ENCODE results near the gene DPP6. TPM values are rescaled to one million over a fixed set of nuclear protein-coding genes. Genes with fewer than 3 reads are reported as not detected.

DPP6 gene
- total RNA-seq, 2 donors from 2014 or later: 0.05 to 38.7 TPM

- H3K4me3 ChIP-seq: no peak overlapping the region
- no peak overlapping the region for H3K27ac ChIP-seq
- no peaks in the 10 kb centered on the region for H3K9me3 ChIP-seq
- 87% methylated on average over 18 of the region's 18 CpGs for WGBS
- no peak for DNase-seq (ENCODE audit: low spot score)
- H3K4me1 ChIP-seq (replicated peaks): no peaks in the 10 kb centered on the region
- H3K27me3 ChIP-seq (replicated peaks; ENCODE audit: insufficient read depth): no peaks in the 10 kb centered on the region
- TF ChIP-seq POLR2A (IDR thresholded peaks at IDR 0.05) (no peak), POLR2AphosphoS5 (IDR thresholded peaks at IDR 0.05) (no peak), CTCF (IDR thresholded peaks at IDR 0.05) (no peak)
- no peaks in the 10 kb centered on the region for H3K36me3 ChIP-seq
- intact Hi-C loops (cut with DNase I): no loop called here
Measured at GRCh38 chr7:154872811-154873499, 820.8 kb downstream of the DPP6 start.

- intact Hi-C loops (cut with DNase I): no loop called here
- Histone ChIP-seq H3K36me3 (no peaks in the 10 kb centered on the region), H3K27me3 (replicated peaks; ENCODE audit: insufficient read depth) (no peaks in the 10 kb centered on the region), H3K9me3 (no peaks in the 10 kb centered on the region), H3K4me1 (replicated peaks) (no peaks in the 10 kb centered on the region), H3K27ac (no peak overlapping the region), H3K4me3 (no peak overlapping the region)
- no peak for DNase-seq (ENCODE audit: low spot score)
- WGBS: 90% methylated on average over 10 of the region's 10 CpGs
- TF ChIP-seq POLR2AphosphoS5 (IDR thresholded peaks at IDR 0.05) (no peak), CTCF (IDR thresholded peaks at IDR 0.05) (no peak), POLR2A (IDR thresholded peaks at IDR 0.05) (no peak)
Measured at GRCh38 chr7:154873500-154874121, 821.4 kb downstream of the DPP6 start.

GRCh38 chr7:154874409-154875113 lies 822.4 kb downstream of the DPP6 start:
- 26% methylated on average over 10 of the region's 10 CpGs for WGBS
- no peaks in the 10 kb centered on the region for H3K27me3 ChIP-seq (replicated peaks; ENCODE audit: insufficient read depth)
- DNase-seq (ENCODE audit: low spot score): no peak
- TF ChIP-seq POLR2AphosphoS5 (IDR thresholded peaks at IDR 0.05): no peak
- TF ChIP-seq CTCF (IDR thresholded peaks at IDR 0.05): no peak
- TF ChIP-seq POLR2A (IDR thresholded peaks at IDR 0.05): no peak
- H3K36me3 ChIP-seq: no peaks in the 10 kb centered on the region
- H3K9me3 ChIP-seq: no peaks in the 10 kb centered on the region
- no peak overlapping the region for H3K4me3 ChIP-seq
- no peaks in the 10 kb centered on the region for H3K4me1 ChIP-seq (replicated peaks)
- no peak overlapping the region for H3K27ac ChIP-seq
- intact Hi-C loops (cut with DNase I): no loop called here

GRCh38 chr7:154875297-154875696 lies 823.1 kb downstream of the DPP6 start:
- no peaks in the 10 kb centered on the region for H3K27me3 ChIP-seq (replicated peaks; ENCODE audit: insufficient read depth)
- H3K36me3 ChIP-seq: no peaks in the 10 kb centered on the region
- no peak for DNase-seq (ENCODE audit: low spot score)
- no peak overlapping the region for H3K27ac ChIP-seq
- H3K4me3 ChIP-seq: no peak overlapping the region
- no peak for TF ChIP-seq POLR2AphosphoS5 (IDR thresholded peaks at IDR 0.05)
- TF ChIP-seq POLR2A (IDR thresholded peaks at IDR 0.05): no peak
- no peak for TF ChIP-seq CTCF (IDR thresholded peaks at IDR 0.05)
- WGBS: 85% methylated on average over 12 of the region's 13 CpGs
- no peaks in the 10 kb centered on the region for H3K9me3 ChIP-seq
- intact Hi-C loops (cut with DNase I): no loop called here
- H3K4me1 ChIP-seq (replicated peaks): no peaks in the 10 kb centered on the region
